Activated CD8-positive, alpha-beta memory T cell treated with anti-CD3 and anti-CD28 coated beads for 4 hours (primary cell): ENCODE measurements around the gene MYL5.
"Not testable (repeated sequence)": the region's sequence is repeated elsewhere in the genome, so short reads cannot be mapped to it uniquely, and the experiment has no call there.

ENCODE experiments used
- DNase-seq, 2 donors: peaks; one replicate each; pipeline ENCODE4 v3.0.0-alpha.2; 2020; ENCODE audit warnings: low read depth in 2 of 2

Gene MYL5

DNA sequence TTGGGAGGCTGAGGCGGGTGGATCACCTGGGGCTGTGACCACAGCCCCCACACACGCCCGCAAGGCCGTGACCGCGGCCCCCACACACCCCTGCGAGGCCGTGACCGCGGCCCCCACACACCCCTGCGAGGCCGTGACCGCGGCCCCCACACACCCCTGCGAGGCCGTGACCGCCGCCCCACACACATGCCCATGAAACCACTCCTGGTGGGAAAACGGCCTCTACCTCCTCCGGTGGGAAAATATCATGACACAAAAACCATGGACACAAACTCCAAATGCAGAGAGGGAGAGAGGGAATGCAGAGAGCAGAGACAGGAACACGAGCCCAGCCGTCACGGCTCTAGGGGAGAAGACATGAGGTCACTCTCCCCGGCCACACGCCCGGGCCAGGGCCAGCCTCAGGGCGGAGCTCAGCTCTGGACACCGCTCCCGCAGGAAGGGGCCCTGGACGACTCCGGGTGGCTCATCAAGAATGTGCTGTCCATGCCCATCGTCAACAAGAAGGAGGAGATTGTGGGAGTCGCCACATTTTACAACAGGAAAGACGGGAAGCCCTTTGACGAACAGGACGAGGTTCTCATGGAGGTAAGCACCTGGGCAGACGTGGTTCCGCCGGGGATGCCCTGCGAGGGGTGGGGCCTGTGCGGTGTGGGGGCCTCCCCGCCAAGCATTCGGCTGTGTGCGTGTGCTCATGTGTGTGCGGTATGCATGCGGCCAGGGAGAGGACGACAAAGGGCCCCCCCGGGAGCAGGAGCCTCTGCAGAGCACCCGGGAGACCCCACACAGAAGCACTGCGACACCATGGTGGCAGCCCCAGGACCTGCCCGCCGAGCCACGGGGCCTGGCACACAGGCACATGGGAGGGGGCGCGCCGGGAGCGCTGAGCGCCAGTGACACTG lies 17.7 kb upstream of the MYL5 start:
- no peak for DNase-seq

DNA sequence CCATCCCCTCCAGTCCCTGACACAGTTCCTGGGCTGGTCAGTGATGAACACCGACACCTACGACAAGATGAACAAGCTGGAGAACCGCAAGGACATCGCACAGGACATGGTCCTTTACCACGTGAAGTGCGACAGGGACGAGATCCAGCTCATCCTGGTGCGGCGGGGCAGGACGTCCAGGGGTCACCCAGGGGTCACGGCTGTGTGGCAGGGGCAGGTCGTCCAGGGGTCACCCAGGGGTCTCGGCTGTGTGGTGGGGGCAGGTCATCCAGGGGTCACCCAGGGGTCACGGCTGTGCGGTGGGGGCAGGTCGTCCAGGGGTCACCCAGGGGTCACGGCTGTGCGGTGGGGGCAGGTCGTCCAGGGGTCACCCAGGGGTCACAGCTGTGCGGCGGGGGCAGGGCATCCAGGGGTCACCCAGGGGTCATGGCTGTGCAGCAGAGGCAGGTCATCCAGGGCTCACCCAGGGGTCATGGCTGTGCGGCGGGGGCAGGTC lies 17.0 kb upstream of the MYL5 start:
- no peak for DNase-seq

DNA sequence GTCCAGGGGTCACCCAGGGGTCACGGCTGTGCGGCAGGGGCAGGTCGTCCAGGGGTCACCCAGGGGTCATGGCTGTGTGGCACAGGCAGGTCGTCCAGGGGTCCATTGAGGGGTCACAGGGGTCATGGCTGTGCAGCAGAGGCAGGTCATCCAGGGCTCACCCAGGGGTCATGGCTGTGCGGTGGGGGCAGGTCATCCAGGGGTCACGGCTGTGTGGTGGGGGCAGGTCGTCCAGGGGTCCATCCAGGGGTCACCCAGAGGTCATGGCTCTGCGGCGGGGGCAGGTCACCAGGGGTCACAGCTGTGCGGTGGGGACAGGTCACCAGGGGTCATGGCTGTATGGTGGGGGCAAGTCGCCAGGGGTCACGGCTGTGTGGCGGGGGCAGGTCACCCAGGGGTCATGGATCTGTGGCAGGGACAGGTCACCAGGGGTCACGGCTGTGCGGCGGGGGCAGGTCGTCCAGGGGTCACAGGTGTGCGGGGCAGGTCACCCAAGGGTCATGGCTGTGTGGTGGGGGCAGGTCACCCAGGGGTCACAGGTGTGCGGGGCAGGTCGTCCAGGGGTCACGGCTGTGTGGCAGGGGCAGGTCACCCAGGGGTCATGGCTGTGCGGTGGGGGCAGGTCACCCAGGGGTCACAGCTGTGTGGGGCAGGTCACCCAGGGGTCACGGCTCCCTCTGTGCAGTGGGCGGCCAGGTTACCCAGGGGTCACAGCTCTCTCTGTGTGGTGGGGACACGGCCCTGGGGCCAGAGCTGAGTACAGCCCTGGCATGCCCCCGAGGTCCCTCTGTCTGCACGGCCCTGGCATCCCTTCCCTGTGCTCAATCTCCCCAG lies 16.3 kb upstream of the MYL5 start:
- DNase-seq = no peak

DNA sequence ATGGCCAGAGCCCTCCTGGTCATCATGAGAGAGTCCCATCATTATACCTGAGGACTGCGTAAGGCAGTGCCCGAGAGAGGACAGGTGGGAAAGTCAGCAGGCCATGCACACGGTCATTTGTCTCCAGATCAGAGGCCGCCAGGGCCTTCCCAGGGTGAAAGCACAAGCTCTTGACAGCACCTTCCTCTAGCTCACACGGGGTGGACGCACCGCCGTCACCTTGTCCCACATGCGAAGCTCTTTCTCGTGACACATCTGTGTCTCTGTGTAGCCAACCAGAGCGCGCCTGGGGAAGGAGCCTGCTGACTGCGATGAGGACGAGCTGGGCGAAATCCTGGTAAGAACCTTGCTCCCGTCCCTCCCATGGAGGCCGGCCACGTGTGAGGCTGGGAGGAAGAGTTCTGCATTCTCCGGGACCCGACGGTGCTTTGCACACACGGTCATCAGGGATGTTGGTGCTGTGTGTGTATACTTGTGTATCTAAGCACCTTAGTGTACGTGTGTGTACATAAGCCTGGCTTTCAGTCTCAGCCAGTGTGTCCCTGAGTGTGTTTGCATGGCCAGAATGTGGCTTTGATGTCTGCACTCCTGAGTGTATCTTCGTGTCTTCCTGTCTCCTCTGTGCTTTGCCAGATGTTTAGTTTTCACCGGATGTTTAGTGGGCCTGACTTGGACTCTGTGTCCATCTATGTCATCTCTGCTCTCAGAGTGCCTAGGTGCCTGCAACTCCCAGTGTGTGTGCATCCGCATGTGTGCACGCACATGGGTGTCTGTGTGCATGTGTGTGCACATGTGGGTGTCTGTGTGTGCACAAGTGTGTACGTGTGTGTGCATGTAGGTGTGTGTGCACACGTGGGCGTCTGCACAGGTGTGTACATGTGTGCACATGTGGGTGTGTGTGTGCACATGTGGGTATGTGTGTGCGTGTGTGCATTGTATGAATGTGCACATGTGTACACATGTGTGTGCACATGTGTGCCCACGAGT lies 15.4 kb upstream of the MYL5 start:
- DNase-seq = no peak

DNA sequence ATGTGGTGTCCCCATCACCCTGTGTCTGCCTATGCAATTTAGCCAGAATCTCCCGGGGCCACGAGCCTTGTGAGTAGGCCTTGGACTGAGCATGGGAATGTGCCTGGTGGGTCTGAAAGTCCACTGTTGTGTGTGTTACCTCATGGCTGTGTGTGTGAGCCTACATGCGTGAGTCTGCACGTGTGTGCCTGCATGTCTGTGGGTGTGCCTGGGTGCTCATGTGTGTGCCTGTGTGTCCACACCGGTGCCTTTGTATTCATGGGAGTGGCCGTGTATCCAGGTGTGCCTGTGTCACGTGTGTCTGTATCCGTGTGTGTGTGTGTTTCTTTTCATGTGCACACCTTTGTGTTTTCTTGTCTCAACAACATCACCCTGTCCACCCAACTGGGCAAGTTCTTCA lies 14.5 kb upstream of the MYL5 start:
- DNase-seq = no peak

DNA sequence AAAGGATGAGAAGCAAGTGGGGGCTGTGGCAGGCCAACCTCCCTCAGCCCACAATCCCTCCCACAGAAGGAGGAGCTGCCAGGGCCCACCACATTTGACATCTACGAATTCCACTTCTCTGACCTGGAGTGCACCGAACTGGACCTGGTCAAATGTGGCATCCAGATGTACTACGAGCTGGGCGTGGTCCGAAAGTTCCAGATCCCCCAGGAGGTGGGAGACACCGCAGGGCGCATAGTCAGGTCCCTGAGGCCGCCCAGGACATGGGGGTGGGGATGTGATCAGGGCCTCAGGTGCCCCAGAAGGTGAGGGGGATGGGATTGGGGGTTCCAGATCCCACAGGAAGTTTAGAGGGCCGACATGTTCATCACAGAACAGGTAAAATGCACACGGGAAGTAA lies 13.9 kb upstream of the MYL5 start:
- no peak for DNase-seq

DNA sequence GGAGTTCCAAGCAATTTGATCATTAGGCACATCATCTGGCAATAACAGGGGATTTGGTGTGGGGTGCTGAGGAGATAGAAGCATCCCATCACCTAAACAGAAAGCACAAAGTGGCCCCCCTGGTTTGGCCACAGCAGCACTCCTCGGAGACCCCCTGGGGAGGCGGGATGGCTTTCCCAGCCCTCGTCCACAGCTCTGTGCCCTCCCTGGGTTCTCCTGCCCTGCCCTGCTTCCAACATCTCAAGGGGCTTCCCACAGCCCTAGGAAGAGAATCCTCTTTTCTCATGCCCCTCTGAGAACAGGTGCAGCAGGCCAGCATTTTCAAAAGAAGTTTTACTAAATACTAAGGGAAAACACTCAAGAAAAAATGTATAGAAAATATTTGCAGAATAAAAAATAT lies 13.1 kb upstream of the MYL5 start:
- DNase-seq = no peak

DNA sequence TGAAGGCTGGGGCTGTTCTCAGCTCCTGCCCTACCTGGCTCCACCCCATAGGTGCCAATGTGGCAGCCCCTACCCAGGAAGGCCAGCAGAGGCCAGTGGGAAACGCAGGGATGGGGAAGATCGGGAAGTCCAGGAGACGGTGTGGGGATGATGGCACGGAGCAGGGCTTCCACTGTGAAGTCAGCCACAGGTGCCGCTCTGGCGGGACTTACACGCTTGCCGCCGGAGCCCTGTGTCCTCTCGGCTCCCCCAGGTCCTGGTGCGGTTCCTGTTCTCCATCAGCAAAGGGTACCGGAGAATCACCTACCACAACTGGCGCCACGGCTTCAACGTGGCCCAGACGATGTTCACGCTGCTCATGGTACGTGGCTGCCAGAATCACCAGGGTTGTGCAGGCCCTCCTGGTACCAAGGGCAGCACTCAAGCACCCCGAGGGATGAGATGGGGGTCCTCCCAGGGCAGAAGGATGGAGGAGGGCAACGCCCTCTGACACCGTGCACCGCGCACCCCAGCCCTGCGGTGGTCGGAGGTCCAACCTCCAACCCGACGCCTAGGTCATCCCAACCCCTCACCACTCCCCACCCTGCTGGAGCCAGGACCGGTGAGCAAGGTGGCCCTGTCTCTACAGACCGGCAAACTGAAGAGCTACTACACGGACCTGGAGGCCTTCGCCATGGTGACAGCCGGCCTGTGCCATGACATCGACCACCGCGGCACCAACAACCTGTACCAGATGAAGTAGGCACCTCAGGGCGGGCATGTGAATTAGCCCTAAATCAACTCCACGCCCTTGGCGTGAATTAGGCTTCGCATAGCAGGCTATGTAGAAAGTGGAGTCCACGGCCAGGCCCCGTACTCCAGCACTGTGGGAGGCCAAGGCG lies 12.2 kb upstream of the MYL5 start:
- no peak for DNase-seq

DNA sequence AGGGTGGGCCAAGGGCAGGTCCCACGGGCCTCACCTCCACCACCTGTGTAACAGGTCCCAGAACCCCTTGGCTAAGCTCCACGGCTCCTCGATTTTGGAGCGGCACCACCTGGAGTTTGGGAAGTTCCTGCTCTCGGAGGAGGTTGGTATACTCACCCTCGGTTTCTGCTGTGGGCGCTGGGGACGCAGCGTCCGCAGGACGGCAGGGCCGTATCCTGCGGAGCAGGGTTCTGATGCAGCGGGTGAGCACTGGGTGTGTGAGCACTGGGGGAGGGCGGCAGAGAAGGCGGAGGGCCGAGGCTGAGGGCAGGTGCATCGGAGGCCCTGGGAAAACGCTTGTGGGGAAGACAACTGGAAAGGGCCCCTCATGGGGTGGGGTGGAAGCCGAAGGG lies 11.3 kb upstream of the MYL5 start:
- DNase-seq = no peak

DNA sequence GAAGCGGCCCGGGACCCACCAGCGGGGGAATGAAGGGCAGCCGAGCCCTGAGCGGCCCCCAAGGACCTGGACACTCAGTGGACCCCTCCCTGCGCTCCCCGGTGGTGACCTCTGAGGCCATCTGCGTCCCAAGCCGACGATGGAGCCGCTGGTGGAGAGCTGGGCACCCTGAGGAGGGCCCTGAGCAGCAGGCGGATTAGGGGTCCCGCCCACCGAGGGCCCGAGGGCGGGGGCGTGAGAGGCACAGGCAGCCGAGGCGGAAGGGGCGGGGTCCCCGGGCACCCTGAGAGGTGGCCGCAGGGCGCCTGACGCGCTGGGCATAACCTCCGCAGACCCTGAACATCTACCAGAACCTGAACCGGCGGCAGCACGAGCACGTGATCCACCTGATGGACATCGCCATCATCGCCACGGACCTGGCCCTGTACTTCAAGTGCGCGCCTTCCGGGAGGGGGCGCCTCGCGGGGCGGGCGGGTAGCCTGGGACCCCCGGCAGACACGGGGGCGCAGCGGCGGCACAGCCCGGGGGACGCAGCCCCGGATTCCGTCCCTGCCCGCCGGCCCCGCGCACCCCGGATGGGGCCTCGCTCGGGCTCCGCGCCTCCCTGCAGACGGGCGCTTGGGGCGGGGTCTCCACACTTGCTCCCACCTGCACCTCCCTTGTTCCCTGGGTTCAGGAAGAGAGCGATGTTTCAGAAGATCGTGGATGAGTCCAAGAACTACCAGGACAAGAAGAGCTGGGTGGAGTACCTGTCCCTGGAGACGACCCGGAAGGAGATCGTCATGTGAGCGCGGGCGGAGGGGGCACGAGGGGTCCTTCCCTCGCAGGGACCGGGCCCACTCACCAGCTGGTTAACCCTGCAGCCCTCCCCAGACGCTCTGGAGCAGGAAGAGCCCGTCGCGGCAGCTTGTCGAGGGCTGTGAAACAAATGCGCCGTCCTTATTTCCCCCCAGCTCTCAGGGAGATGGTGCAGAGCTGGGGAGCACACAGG lies 10.6 kb upstream of the MYL5 start:
- peak; percentile 65 to 67 for DNase-seq

DNA sequence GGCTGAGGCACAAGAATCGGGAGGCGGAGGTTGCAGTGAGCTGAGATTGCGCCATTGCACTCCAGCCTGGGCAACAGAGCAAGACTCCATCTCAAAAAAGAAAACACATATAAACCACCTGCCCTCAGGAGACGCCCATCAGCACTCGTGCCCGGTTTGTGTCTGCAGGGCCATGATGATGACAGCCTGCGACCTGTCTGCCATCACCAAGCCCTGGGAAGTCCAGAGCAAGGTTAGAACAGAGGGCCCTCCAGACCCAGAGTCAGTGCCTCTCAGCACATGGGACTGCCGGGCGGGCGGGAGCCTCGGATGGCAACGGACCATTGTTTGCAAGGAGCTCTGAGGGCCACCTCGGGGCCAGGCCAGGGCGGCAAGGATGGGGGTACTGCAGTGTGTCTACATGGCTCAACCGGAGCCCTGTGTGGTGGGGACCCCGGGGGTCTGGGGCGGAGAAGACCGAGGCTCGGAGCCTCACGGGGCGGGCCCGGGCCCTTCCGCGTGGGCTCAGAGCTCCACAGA lies 9.6 kb upstream of the MYL5 start:
- no peak for DNase-seq

DNA sequence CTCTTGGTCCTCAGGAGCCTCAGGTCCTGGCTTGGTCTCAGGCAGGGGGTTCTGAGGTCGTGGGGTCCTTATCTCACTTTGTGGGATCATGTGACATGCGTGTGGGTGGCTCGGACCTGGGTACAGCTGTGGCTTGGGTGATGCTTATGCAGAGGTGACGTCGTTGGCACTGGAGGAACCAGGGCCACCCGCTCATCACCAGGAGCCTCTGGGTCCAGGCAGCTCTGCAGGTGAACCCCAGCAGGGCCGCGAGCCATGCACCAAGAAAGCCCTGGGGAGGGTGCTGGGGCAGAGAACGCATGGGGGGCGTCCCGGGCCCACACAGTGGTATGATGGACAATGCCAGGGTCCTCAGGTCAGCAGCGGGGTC lies 9.0 kb upstream of the MYL5 start:
- no peak for DNase-seq

DNA sequence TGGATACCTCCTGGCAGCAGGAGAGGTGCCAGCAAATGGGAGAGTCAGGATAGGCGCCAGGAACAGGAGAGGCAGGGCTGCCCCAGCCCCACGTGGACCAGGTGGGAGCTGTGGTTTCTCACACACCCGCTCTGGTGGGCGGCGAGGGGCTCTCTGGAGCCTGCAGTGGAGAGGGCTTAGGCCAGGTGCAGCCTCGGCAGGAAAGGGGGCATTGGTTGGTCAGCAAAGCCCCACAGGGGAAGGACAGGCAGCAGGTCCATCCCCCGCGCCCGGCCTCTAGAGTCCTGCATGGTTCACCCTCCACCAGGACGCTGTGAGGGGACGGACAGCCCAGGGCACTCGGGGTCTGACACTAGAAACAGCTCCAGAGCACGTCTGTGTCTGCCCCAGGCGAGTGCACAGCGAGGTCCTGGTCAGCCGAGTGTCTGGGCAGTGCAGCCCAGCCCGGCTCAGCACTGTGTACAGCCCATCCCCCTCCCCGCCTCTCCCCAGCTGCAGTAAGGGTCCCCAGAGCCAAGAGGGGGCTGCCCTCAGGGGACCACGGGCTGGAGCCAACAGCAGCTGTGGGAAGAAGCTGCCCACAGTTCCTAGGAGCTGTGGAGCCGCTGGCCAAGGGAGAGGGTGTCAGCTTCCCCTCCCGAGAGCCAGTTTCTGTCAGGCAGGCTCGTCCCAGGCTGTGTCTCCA lies 8.4 kb upstream of the MYL5 start:
- no peak for DNase-seq

DNA sequence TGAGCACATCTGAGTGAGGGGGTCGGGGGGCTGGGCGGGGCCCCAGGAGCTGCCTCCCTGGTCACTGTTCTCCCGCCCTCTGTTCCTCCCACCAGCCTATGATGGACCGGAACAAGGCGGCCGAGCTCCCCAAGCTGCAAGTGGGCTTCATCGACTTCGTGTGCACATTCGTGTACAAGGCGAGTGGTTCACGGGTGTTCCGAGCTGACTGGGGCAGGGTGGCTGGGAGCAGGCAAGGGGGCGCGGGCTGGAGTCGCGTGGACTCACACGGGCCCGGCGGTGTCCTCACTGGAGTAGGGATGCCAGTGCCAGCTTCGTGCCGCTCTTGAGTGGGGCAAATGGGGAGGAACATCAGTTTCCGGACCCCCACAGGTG lies 7.9 kb upstream of the MYL5 start:
- no peak for DNase-seq

DNA sequence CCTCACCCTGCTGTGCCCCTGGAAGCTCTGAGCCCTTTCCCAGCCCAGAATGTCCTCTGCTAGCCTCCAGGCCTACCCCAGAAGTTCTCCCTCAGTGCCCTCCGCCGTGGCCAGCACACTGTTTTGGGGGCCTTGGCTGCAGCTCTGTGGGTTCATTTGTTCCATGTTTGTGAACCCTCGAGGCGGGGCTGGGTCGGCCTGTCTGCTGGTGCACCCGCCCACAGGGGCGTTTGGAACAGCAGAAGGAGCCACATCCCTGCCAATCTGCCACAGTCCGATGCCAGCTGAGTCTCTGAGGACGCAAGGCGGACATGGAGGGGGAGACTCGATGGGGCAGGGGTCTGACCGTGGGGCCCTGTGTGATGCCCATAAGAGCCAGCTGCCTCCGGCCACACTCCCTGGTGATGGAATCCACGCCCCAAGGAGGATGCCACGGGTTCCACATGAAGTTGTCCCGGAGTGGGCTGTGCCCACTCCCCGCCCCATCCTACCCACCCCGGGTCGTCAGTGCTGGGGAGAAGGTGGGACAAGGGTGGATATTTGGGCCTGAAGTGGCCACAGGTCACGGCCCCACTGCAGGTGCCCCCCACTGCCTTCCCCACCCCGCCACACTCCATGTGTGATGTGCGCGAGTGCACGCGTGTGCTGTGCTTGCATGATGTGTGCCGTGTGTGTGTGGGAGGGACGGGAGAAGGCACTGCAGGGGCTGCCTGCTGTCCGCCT lies 7.4 kb upstream of the MYL5 start:
- no peak for DNase-seq

DNA sequence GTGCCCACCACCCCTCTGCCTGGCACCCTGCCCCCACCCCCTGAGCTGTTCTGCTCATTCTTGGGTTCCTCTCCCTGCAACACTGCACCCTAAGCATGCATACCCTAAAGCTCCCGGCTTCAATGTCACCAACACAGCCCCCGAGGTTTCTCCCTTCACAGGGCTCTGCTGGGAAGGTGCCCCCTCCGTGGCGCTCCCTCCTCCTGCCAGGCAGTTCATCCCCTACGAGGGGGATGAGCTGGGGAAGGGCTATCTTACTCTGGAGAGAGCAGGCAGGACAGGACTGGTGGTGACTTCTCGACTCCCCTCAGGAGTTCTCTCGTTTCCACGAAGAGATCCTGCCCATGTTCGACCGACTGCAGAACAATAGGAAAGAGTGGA lies 6.8 kb upstream of the MYL5 start:
- DNase-seq = no peak

DNA sequence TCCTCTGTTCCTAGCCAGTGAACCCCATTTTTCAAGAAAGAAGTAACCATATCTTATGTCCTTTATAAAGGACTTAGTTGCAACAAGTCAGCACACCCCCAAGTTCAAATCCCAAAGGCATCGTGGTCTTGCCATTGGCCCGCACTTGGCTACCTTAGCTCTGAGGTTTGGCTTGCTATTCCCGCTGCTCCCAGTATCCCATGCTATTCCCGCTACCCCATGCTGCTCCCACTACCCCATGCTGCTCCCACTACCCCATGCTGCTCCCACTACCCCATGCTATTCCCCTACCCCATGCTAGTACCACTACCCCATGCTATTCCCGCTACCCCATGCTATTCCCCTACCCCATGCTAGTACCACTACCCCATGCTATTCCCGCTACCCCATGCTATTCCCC lies 6.1 kb upstream of the MYL5 start:
- not testable (repeated sequence) for DNase-seq
